ENCODE results near the gene KLF2.

GRCh38 chr19:16338470-16339360 is 14.1 kb downstream of the KLF2 start:
- no peak for TF ChIP-seq ATF3 (CRISPR knock-in tag; IDR thresholded peaks at IDR 0.05)
- no peak for TF ChIP-seq NONO (IDR thresholded peaks at IDR 0.05)
- TF ChIP-seq NONO (CRISPR knock-in tag; conservative IDR thresholded peaks at IDR 0.05): no peak
- TF ChIP-seq JUN (CRISPR knock-in tag; IDR thresholded peaks at IDR 0.05): no peak
- TF ChIP-seq ZNF501 (CRISPR knock-in tag; IDR thresholded peaks at IDR 0.05): no peak
- no peak for TF ChIP-seq CHD2 (IDR thresholded peaks at IDR 0.05; ENCODE audit: low read depth, low read length)
- TF ChIP-seq SRF (IDR thresholded peaks at IDR 0.05; ENCODE audit: low read depth, low read length): no peak
- no peak for TF ChIP-seq KAT7 (CRISPR knock-in tag; IDR thresholded peaks at IDR 0.05; ENCODE audit: borderline replicate concordance)

Data from HepG2 (cell line).